CD4-positive, alpha-beta T cell treated with Interleukin-1 beta for 1 hour (primary cell): ENCODE data around the gene REG4.
"Not testable (repeated sequence)": the region's sequence is repeated elsewhere in the genome, so short reads cannot be mapped to it uniquely, and the experiment has no call there.

Source experiments
- DNase-seq, 2 donors: peaks; one replicate each; pipeline ENCODE4 v3.0.0-alpha.2; 2020 to 2022

Gene REG4

GRCh38 chr1:119811387-119811786, at the start of gene REG4:
Gene REG4, minus strand, starts transcription at chr1:119811460. Its CDS starts 2,691 bp downstream, at chr1:119808769.
- DNase-seq: no peak

- no peak for DNase-seq
Observed at GRCh38 chr1:119859647-119860046, 48.4 kb upstream of the REG4 start.

GRCh38 chr1:119858556-119859214, 47.4 kb upstream of the REG4 start:
- not testable (repeated sequence) for DNase-seq

- no peak for DNase-seq
Observed at GRCh38 chr1:119858126-119858525, 46.9 kb upstream of the REG4 start.

GRCh38 chr1:119853155-119853554, 41.9 kb upstream of the REG4 start:
- DNase-seq: no peak

GRCh38 chr1:119844206-119844605, 32.9 kb upstream of the REG4 start:
- not testable (repeated sequence) for DNase-seq

GRCh38 chr1:119841306-119841705, 30.0 kb upstream of the REG4 start:
- no peak for DNase-seq

GRCh38 chr1:119840745-119841144, 29.5 kb upstream of the REG4 start:
- DNase-seq: no peak

GRCh38 chr1:119838236-119838635, 27.0 kb upstream of the REG4 start:
- DNase-seq: no peak

GRCh38 chr1:119834990-119835389, 23.7 kb upstream of the REG4 start:
- DNase-seq: no peak

- DNase-seq: no peak
Observed at GRCh38 chr1:119831027-119831426, 19.8 kb upstream of the REG4 start.

GRCh38 chr1:119829625-119830024, 18.4 kb upstream of the REG4 start:
- DNase-seq: no peak

- not testable (repeated sequence) for DNase-seq
Observed at GRCh38 chr1:119829006-119829405, 17.7 kb upstream of the REG4 start.

GRCh38 chr1:119828266-119828665, 17.0 kb upstream of the REG4 start:
- DNase-seq: no peak

GRCh38 chr1:119827010-119827409, 15.8 kb upstream of the REG4 start:
- no peak for DNase-seq

- no peak for DNase-seq
Observed at GRCh38 chr1:119822406-119822805, 11.1 kb upstream of the REG4 start.

- DNase-seq: no peak
Observed at GRCh38 chr1:119818181-119818580, 6.9 kb upstream of the REG4 start.

- DNase-seq: no peak
Observed at GRCh38 chr1:119816407-119816806, 5.1 kb upstream of the REG4 start.

- DNase-seq: no peak
Observed at GRCh38 chr1:119815928-119816327, 4.7 kb upstream of the REG4 start.

- no peak for DNase-seq
Observed at GRCh38 chr1:119815361-119815760, 4.1 kb upstream of the REG4 start.

- no peak for DNase-seq
Observed at GRCh38 chr1:119814288-119814687, 3.0 kb upstream of the REG4 start.

GRCh38 chr1:119811985-119812557, 811 bp upstream of the REG4 start:
- DNase-seq: no peak

GRCh38 chr1:119808972-119809550, 2.2 kb downstream of the REG4 start:
- peak; percentile 54 to 58 for DNase-seq

GRCh38 chr1:119808491-119808890, 2.8 kb downstream of the REG4 start:
- no peak for DNase-seq

- DNase-seq: no peak
Observed at GRCh38 chr1:119806489-119806888, 4.8 kb downstream of the REG4 start.
